ENCODE data around the gene FASN.

FASN gene

GRCh38 chr17:82034371-82035011 lies 63.5 kb downstream of the FASN start:
- TF ChIP-seq ZFX (IDR thresholded peaks at IDR 0.05; ENCODE audit: borderline replicate concordance), result no peak
- TF ChIP-seq, protein P1, sequence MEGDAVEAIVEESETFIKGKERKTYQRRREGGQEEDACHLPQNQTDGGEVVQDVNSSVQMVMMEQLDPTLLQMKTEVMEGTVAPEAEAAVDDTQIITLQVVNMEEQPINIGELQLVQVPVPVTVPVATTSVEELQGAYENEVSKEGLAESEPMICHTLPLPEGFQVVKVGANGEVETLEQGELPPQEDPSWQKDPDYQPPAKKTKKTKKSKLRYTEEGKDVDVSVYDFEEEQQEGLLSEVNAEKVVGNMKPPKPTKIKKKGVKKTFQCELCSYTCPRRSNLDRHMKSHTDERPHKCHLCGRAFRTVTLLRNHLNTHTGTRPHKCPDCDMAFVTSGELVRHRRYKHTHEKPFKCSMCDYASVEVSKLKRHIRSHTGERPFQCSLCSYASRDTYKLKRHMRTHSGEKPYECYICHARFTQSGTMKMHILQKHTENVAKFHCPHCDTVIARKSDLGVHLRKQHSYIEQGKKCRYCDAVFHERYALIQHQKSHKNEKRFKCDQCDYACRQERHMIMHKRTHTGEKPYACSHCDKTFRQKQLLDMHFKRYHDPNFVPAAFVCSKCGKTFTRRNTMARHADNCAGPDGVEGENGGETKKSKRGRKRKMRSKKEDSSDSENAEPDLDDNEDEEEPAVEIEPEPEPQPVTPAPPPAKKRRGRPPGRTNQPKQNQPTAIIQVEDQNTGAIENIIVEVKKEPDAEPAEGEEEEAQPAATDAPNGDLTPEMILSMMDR (IDR thresholded peaks at IDR 0.05), result no peak
- H3K27ac ChIP-seq, result peak overlapping the region; percentile 97

DNA sequence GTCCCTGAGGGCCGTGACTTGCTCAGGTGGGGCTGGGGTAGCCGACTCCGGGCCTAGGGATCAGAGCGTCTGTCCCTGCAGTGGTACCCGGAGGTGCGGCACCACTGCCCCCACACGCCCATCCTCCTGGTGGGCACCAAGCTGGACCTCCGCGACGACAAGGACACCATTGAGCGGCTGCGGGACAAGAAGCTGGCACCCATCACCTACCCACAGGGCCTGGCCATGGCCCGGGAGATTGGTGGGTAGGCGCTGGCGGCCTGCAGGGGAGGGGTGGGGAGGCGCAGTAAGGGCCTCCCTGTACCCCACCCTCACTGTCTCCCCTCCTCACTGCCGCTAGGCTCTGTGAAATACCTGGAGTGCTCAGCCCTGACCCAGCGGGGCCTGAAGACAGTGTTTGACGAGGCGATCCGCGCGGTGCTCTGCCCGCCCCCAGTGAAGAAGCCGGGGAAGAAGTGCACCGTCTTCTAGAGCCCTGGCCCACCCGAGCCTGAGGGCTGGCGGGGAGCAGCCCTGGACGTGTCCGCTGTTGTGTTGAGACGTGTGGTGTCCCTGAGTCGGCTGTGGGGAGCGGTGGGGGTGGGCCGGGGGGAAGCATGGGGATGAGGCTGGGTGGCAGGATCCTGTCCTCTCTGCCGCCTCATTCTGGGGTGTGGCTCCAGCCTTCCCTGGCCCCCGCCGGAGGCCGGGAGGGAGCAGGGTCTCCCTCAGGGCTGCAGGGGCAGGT lies 64.5 kb downstream of the FASN start:
- H3K27ac ChIP-seq, result peak overlapping the region; percentile 97; the same call in 1 of the 2 replicates

GRCh38 chr17:82031885-82032627 lies 66.0 kb downstream of the FASN start:
- TF ChIP-seq, protein P1 (IDR thresholded peaks at IDR 0.05), result no peak
- TF ChIP-seq ZFX (IDR thresholded peaks at IDR 0.05; ENCODE audit: borderline replicate concordance), result no peak
- peak overlapping the region; percentile 97 for H3K27ac ChIP-seq

More for the DNA sequence above, 64.5 kb downstream of the FASN start:
- TF ChIP-seq, protein P1 (IDR thresholded peaks at IDR 0.05), result no peak
- TF ChIP-seq ZFX (IDR thresholded peaks at IDR 0.05; ENCODE audit: borderline replicate concordance), result no peak

GRCh38 chr17:82031303-82031884 lies 66.6 kb downstream of the FASN start, which contains the start of gene RAC3:
RAC3 (plus strand) TSS chr17:82031678; CDS start chr17:82031762, 84 bp downstream.
- peak within 1 kb of the TSS; percentile 97 for H3K27ac ChIP-seq

GRCh38 chr17:82030470-82031302 lies 67.3 kb downstream of the FASN start:
- no peak for TF ChIP-seq ZFX (IDR thresholded peaks at IDR 0.05; ENCODE audit: borderline replicate concordance)
- TF ChIP-seq, protein P1 (IDR thresholded peaks at IDR 0.05), result peak; percentile 88
- peak overlapping the region; percentile 97 for H3K27ac ChIP-seq

More at GRCh38 chr17:82031303-82031884, 66.6 kb downstream of the FASN start, which contains the start of gene RAC3:
- TF ChIP-seq, protein P1 (IDR thresholded peaks at IDR 0.05), result no peak
- TF ChIP-seq ZFX (IDR thresholded peaks at IDR 0.05; ENCODE audit: borderline replicate concordance), result no peak

DNA sequence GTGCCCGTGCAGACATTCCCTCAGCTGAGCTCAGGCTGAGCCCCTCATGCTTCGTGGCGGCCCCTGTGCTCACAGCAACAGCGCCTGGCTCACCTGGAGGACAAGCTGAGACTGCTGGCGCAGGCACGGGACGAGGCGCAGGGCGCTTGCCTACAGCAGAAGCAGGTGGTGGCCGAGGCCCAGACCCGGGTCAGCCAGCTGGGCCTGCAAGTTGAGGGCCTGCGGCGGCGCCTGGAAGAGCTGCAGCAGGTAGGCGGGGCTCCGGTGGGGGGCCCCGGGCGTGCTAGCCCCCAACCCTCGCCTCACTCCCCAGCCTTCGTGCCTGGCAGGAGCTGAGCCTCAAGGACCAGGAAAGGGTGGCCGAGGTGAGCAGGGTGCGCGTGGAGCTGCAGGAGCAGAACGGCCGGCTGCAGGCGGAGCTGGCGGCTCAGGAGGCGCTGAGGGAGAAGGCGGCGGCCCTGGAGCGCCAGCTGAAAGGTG lies 68.0 kb downstream of the FASN start:
- H3K27ac ChIP-seq, result peak overlapping the region; percentile 97
- no peak for TF ChIP-seq ZFX (IDR thresholded peaks at IDR 0.05; ENCODE audit: borderline replicate concordance)
- TF ChIP-seq, protein P1 (IDR thresholded peaks at IDR 0.05), result no peak
